OCI-LY7 (cell line): Measurements from ENCODE around the gene SLC18A2. TPM values are rescaled to one million over a fixed set of nuclear protein-coding genes. Genes with fewer than 3 reads are reported as not detected.

ENCODE experiments used
- BruUV-seq: library from RNA; stranded (reverse); fragments of 400-500 nt; replicated peaks from 2 replicates; lab custom pipeline; 2021; lab: Mats Ljungman, UMichigan
- CTCF ChIA-PET: fragments of 300-600 bp; sonication (Branson Sonifier 250); formaldehyde crosslinking; loops from one replicate; lab custom pipeline; 2022; ENCODE audit warnings: antibody characterized with exemption; ENCODE audit not compliant: unreplicated experiment; lab: Charles Lee
- POLR2A ChIA-PET: fragments of 300-600 bp; sonication (Branson Sonifier 250); formaldehyde crosslinking; loops from one replicate; lab custom pipeline; 2022; ENCODE audit warnings: antibody characterized with exemption; lab: Charles Lee
- DNase-seq: peaks from one replicate; pipeline ENCODE4 v3.0.0-alpha.2; 2015; ENCODE audit warnings: low spot score
- H2AFZ ChIP-seq: fragments of 200-600 bp; sonication (generic), shearing (Covaris generic); 2 replicates; pipeline ENCODE4 v1.6.1; 2014; ENCODE audit warnings: mild to moderate bottlenecking, antibody characterized with exemption, low read length, moderate library complexity
- H3K27ac ChIP-seq: fragments of 200-600 bp; sonication (generic); 2 replicates; pipeline ENCODE4 v1.5.1; 2014; ENCODE audit warnings: mixed run types, low read depth, mild to moderate bottlenecking, moderate library complexity, low read length, inconsistent platforms; ENCODE audit not compliant: poor library complexity, severe bottlenecking
- H3K36me3 ChIP-seq: fragments of 200-600 bp; sonication (generic); 2 replicates; pipeline ENCODE4 v1.6.1; 2014; ENCODE audit warnings: mild to moderate bottlenecking, antibody characterized with exemption, low read length, moderate library complexity, mixed read lengths; ENCODE audit not compliant: insufficient read depth
- H3K4me1 ChIP-seq: fragments of 200-600 bp; sonication (generic); 2 replicates; pipeline ENCODE4 v1.5.1; 2014; ENCODE audit warnings: mild to moderate bottlenecking, low read length; ENCODE audit not compliant: insufficient read depth, poor library complexity, severe bottlenecking
- H3K4me2 ChIP-seq: fragments of 200-600 bp; sonication (generic); 2 replicates; pipeline ENCODE4 v1.6.1; 2014; ENCODE audit warnings: mild to moderate bottlenecking, low read length
- H3K4me3 ChIP-seq: fragments of 200-600 bp; sonication (generic); 2 replicates; pipeline ENCODE4 v1.5.1; 2014; ENCODE audit warnings: mild to moderate bottlenecking, low read depth, low read length; ENCODE audit not compliant: poor library complexity, severe bottlenecking
- H3K79me2 ChIP-seq: fragments of 200-600 bp; sonication (generic); 2 replicates; pipeline ENCODE4 v1.6.1; 2016; ENCODE audit warnings: low read depth, mild to moderate bottlenecking, low read length, moderate library complexity, mixed read lengths; ENCODE audit not compliant: insufficient read depth
- H3K9me2 ChIP-seq: fragments of 200-600 bp; sonication (generic); 2 replicates; pipeline ENCODE4 v1.6.1; 2016; ENCODE audit warnings: mild to moderate bottlenecking, low read length, mixed read lengths; ENCODE audit not compliant: insufficient read depth
- H3K9me3 ChIP-seq: fragments of 200-600 bp; sonication (generic); 2 replicates; pipeline ENCODE4 v1.6.1; 2014; ENCODE audit warnings: mild to moderate bottlenecking, mixed run types, low read length, mixed read lengths
- H4K20me1 ChIP-seq: fragments of 200-600 bp; sonication (generic); 2 replicates; pipeline ENCODE4 v1.6.1; 2014; ENCODE audit warnings: mild to moderate bottlenecking, antibody characterized with exemption, low read length, moderate library complexity, mixed read lengths; ENCODE audit not compliant: insufficient read depth
- CTCF ChIP-seq: fragments of 200-600 bp; sonication (generic); conservative IDR thresholded peaks from 2 replicates; pipeline ENCODE4 v1.5.1; 2014; ENCODE audit warnings: mild to moderate bottlenecking, antibody characterized with exemption, low read length, moderate library complexity, mixed read lengths
- EZH2phosphoT487 ChIP-seq: fragments of 200-600 bp; sonication (generic); IDR thresholded peaks from 2 replicates; pipeline ENCODE4 v1.6.1; 2018; ENCODE audit warnings: low read depth, borderline replicate concordance, mild to moderate bottlenecking, mixed run types, antibody characterized with exemption, low read length, moderate library complexity, mixed read lengths
- intact Hi-C: fragments of 100-400 bp; cut with micrococcal nuclease; formaldehyde crosslinking; loops from one replicate; pipeline ENCODE4 v1.10.0; 2022; ENCODE audit not compliant: unreplicated experiment
- total RNA-seq, 2 experiments: library from RNA; depleted of rRNA in 1 of 2; stranded (reverse); fragments of >200 nt in 1 of 2; shearing (Covaris generic) in 1 of 2; gene quantifications; 2 replicates each; pipeline ENCODE4 v1.2.3, GENCODE V29; 2014 to 2022

Gene SLC18A2
- total RNA-seq, 2 experiments from 2014 or later: not detected

- no peak for DNase-seq
- peaks cover 8% of the 10 kb centered on the region; the same call in 1 of the 2 replicates for H3K79me2 ChIP-seq
- no peak overlapping the region for H2AFZ ChIP-seq
- H4K20me1 ChIP-seq: 0 out of 2 replicates have a peak, but pooled peaks cover 3% of the 10 kb centered on the region
- H3K4me3 ChIP-seq: no peak overlapping the region
- BruUV-seq: no TSS peak
- CTCF ChIA-PET: no interaction called here
- 0 out of 2 replicates have a peak, but pooled peaks cover 5% of the 10 kb centered on the region for H3K9me3 ChIP-seq
- no peak overlapping the region for H3K27ac ChIP-seq
- POLR2A ChIA-PET: interaction anchor here (1.2 kb wide), 1 partner anchor 12 kb away, joined by 6 read pairs; no protein-coding TSS in a partner anchor
- H3K36me3 ChIP-seq: peaks cover 18% of the 10 kb centered on the region
- H3K4me2 ChIP-seq: no peak overlapping the region
- intact Hi-C loops: no loop called here
- H3K9me2 ChIP-seq: no peaks in the 10 kb centered on the region
- TF ChIP-seq CTCF: no peak
- no peak for TF ChIP-seq EZH2phosphoT487
- H3K4me1 ChIP-seq: no peaks in the 10 kb centered on the region
These were observed 86.3 kb downstream of the SLC18A2 start for GRCh38 chr10:117327262-117327661.

Other genes starting within 250 kb of the SLC18A2 start
- not detected in 2 replicates for gene SHTN1, start 235.9 kb upstream of the SLC18A2 start, total RNA-seq (2014; rRNA removed; shearing (Covaris generic))
- not detected in 2 replicates for gene SHTN1, start 235.9 kb upstream of the SLC18A2 start, total RNA-seq (2022)
- gene VAX1, start 102.8 kb upstream of the SLC18A2 start, total RNA-seq (2014; rRNA removed; shearing (Covaris generic)): not detected in 2 replicates
- gene VAX1, start 102.8 kb upstream of the SLC18A2 start, total RNA-seq (2022): not detected in 2 replicates
- gene KCNK18, start 43.6 kb upstream of the SLC18A2 start, total RNA-seq (2014; rRNA removed; shearing (Covaris generic)): not detected in 2 replicates
- gene KCNK18, start 43.6 kb upstream of the SLC18A2 start, total RNA-seq (2022): not detected in 2 replicates
- gene PDZD8, start 134.3 kb downstream of the SLC18A2 start, total RNA-seq (2014; rRNA removed; shearing (Covaris generic)): 8.6 and 10.5 TPM in 2 replicates
- gene PDZD8, start 134.3 kb downstream of the SLC18A2 start, total RNA-seq (2022): 26.4 and 28.6 TPM in 2 replicates